ENCODE data around the gene NHLH1.

NHLH1 gene

GRCh38 chr1:160374306-160375110 lies 7.6 kb downstream of the NHLH1 start:
- Histone ChIP-seq H3K27ac (ENCODE audit: low read depth, low read length, poor library complexity, severe bottlenecking) (no peak overlapping the region), H3K9me2 (ENCODE audit: low read depth, low read length) (no peaks in the 10 kb centered on the region), H3K4me1 (ENCODE audit: insufficient read depth, low read length, severe bottlenecking) (peaks cover 16% of the 10 kb centered on the region), H3K27me3 (ENCODE audit: insufficient read depth, low read length) (no peaks in the 10 kb centered on the region), H3F3A (ENCODE audit: insufficient read depth, low read length) (no peaks in the 10 kb centered on the region), H3K36me3 (ENCODE audit: insufficient read depth, low read length) (no peaks in the 10 kb centered on the region), H3K79me2 (ENCODE audit: insufficient read depth, low read length) (no peaks in the 10 kb centered on the region), H3K4me3 (ENCODE audit: low read depth, low read length, poor library complexity, severe bottlenecking) (no peak overlapping the region), H3K9me3 (ENCODE audit: low read length) (no peaks in the 10 kb centered on the region), H3K9ac (ENCODE audit: low read length) (no peak overlapping the region), H3K4me2 (ENCODE audit: low read length) (no peak overlapping the region), H2AFZ (ENCODE audit: low read length) (no peak overlapping the region), H4K20me1 (ENCODE audit: insufficient read depth, low read length) (no peaks in the 10 kb centered on the region)
- TF ChIP-seq CTCF (IDR thresholded peaks at IDR 0.05; ENCODE audit: low read length) (no peak), EZH2 (IDR thresholded peaks at IDR 0.05; ENCODE audit: borderline replicate concordance, low read length) (no peak)

- H3K36me3 ChIP-seq (ENCODE audit: insufficient read depth, low read length): no peaks in the 10 kb centered on the region
- peak overlapping the region; percentile 10; the same call in 1 of the 2 replicates for H3K9ac ChIP-seq (ENCODE audit: low read length)
- H3K9me2 ChIP-seq (ENCODE audit: low read depth, low read length): no peaks in the 10 kb centered on the region
- H4K20me1 ChIP-seq (ENCODE audit: insufficient read depth, low read length): no peaks in the 10 kb centered on the region
- H3K79me2 ChIP-seq (ENCODE audit: insufficient read depth, low read length): no peaks in the 10 kb centered on the region
- peak overlapping the region; percentile 14 for H3K27ac ChIP-seq (ENCODE audit: low read depth, low read length, poor library complexity, severe bottlenecking)
- H3K4me3 ChIP-seq (ENCODE audit: low read depth, low read length, poor library complexity, severe bottlenecking): no peak overlapping the region
- H2AFZ ChIP-seq (ENCODE audit: low read length): no peak overlapping the region
- no peaks in the 10 kb centered on the region for H3K9me3 ChIP-seq (ENCODE audit: low read length)
- H3K27me3 ChIP-seq (ENCODE audit: insufficient read depth, low read length): no peaks in the 10 kb centered on the region
- peak overlapping the region; percentile 46; the same call in 1 of the 2 replicates for H3K4me2 ChIP-seq (ENCODE audit: low read length)
- no peaks in the 10 kb centered on the region for H3F3A ChIP-seq (ENCODE audit: insufficient read depth, low read length)
- H3K4me1 ChIP-seq (ENCODE audit: insufficient read depth, low read length, severe bottlenecking): peaks cover 16% of the 10 kb centered on the region
- TF ChIP-seq CTCF (IDR thresholded peaks at IDR 0.05; ENCODE audit: low read length) (no peak), EZH2 (IDR thresholded peaks at IDR 0.05; ENCODE audit: borderline replicate concordance, low read length) (no peak)
These were observed 9.1 kb downstream of the NHLH1 start for GRCh38 chr1:160375788-160376524.

- H3K4me2 ChIP-seq (ENCODE audit: low read length): peak overlapping the region; percentile 46; the same call in 1 of the 2 replicates
- peak overlapping the region; percentile 10; the same call in 1 of the 2 replicates for H3K9ac ChIP-seq (ENCODE audit: low read length)
- H3K4me3 ChIP-seq (ENCODE audit: low read depth, low read length, poor library complexity, severe bottlenecking): no peak overlapping the region
- H3K4me1 ChIP-seq (ENCODE audit: insufficient read depth, low read length, severe bottlenecking): peaks cover 16% of the 10 kb centered on the region
- no peak overlapping the region for H3K27ac ChIP-seq (ENCODE audit: low read depth, low read length, poor library complexity, severe bottlenecking)
- H3K79me2 ChIP-seq (ENCODE audit: insufficient read depth, low read length): no peaks in the 10 kb centered on the region
- no peaks in the 10 kb centered on the region for H3K9me2 ChIP-seq (ENCODE audit: low read depth, low read length)
- H3K27me3 ChIP-seq (ENCODE audit: insufficient read depth, low read length): no peaks in the 10 kb centered on the region
- no peak overlapping the region for H2AFZ ChIP-seq (ENCODE audit: low read length)
- H3K36me3 ChIP-seq (ENCODE audit: insufficient read depth, low read length): no peaks in the 10 kb centered on the region
- H3F3A ChIP-seq (ENCODE audit: insufficient read depth, low read length): no peaks in the 10 kb centered on the region
- no peaks in the 10 kb centered on the region for H3K9me3 ChIP-seq (ENCODE audit: low read length)
- no peaks in the 10 kb centered on the region for H4K20me1 ChIP-seq (ENCODE audit: insufficient read depth, low read length)
- TF ChIP-seq CTCF (IDR thresholded peaks at IDR 0.05; ENCODE audit: low read length) (peak; percentile 97), EZH2 (IDR thresholded peaks at IDR 0.05; ENCODE audit: borderline replicate concordance, low read length) (no peak)
These were observed 9.8 kb downstream of the NHLH1 start for GRCh38 chr1:160376525-160377131.

Measured in OCI-LY1 (cell line).